ENCODE results near the gene QRICH1.

QRICH1 gene

DNA sequence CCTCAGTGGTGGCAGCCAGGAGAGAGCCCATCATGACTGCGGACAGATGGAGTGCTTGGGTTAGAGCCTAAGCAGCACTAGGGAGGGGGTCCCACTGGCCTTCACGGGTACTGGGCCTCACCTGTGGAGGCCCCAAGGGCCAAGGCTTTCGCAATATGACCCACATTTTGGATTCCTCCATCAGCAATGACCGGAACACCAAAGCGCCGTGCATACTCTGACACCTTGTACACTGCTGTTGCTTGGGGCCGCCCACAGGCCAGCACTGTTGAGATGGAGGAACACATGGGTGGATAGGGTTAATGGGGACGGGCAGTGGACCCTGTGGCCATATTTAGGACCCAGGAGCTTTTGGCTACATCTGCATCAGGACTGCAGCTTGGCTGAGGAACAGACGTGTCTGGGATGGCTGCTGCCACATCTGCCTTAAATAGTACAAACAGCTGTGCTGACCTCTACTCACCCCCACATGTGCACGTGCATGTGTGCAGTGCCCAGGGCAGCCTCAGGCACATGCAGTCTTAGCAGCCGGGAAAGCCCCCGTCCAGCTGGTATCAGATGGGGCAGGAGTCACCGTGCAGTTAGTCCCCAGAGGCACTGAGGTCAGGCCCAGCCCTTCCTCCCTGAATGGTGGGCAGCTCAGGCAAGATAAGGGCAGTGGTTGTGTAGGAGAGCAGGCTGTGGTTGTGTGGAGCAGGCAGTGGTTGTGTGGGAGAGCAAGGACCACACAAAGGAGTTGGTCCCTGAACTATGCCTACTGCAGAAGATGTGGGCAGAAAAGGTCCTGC lies 68.7 kb downstream of the QRICH1 start:
- Histone ChIP-seq H3K9ac (peak overlapping the region; percentile 16 to 100 (median 98); a peak in 16 of 22 replicates), H3K36me3 (peaks cover 51 to 62% (median 58%) of the 10 kb centered on the region in 11 experiments), H3K4me2 (peak overlapping the region; percentile 20 to 100 (median 99)), H3K4me3 (peak overlapping the region in 7 of 10 experiments; percentile 3 to 36 (median 26); a peak in 8 of 20 replicates), H3K27me3 (no peaks in the 10 kb centered on the region), H3K27ac (peak overlapping the region in 8 of 11 experiments; percentile 3 to 99 (median 26); a peak in 12 of 22 replicates), H4K20me1 (peaks cover 6 to 62% (median 48%) of the 10 kb centered on the region in 11 experiments; a peak in 19 of 22 replicates), H3K4me1 (peaks cover 64 to 73% (median 66%) of the 10 kb centered on the region in 10 experiments), H3K9me3 (replicated peaks in 1 of 11) (no peaks in the 10 kb centered on the region)
- no peak for TF ChIP-seq Cebpa-rat (IDR thresholded peaks at IDR 0.05)

DNA sequence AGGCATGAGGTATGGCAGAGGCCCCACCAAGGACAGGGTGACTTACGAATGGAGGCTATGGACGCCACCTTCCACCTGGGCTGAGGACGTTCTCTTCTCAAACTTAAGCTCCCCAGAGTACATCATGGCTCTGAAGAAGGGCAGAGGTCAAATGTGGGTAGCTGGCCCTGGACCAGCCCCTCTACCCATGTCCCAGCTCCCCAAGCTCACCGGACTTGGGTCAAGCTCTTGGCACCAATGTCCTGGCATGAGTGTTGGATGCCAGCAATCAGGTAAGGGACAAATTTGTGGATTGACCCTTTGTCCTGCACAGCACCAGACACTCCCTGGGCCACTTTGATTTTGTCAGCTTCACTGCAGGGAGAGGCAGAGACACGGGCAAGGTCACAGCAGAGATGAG lies 69.4 kb downstream of the QRICH1 start:
- Histone ChIP-seq H3K27ac (peak overlapping the region in 5 of 11 experiments; percentile 5 to 99 (median 56); a peak in 5 of 22 replicates), H3K4me2 (peak overlapping the region; percentile 96 to 100 (median 99); a peak in 21 of 22 replicates), H3K9me3 (replicated peaks in 1 of 11) (no peaks in the 10 kb centered on the region), H3K4me1 (peaks cover 66 to 71% (median 67%) of the 10 kb centered on the region in 10 experiments), H4K20me1 (peaks cover 6 to 62% (median 45%) of the 10 kb centered on the region in 11 experiments; a peak in 19 of 22 replicates), H3K4me3 (peak overlapping the region in 4 of 10 experiments; percentile 3 to 36 (median 13); a peak in 4 of 20 replicates), H3K9ac (peak overlapping the region in 10 of 11 experiments; percentile 16 to 100 (median 99); a peak in 16 of 22 replicates), H3K27me3 (no peaks in the 10 kb centered on the region), H3K36me3 (peaks cover 47 to 55% (median 53%) of the 10 kb centered on the region in 11 experiments)
- TF ChIP-seq Cebpa-rat (IDR thresholded peaks at IDR 0.05) = no peak

DNA sequence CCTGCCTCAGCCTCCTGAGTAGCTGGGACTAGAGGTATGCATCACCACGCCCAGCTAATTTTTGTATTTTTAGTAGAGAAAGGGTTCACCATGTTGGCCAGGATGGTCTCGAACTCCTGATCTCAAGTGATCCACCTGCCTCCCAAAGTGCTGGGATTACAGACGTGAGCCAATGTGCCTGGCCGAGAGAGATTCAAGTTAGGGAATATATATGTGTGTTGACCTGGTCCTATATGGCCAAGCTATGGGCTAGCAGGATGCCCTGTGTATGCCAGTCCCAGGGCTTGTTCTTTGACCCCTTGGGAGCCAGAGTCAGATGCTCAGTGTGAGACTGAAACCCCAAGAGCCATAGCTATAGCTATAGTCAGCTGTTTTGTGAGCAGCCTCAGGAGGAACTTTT lies 70.1 kb downstream of the QRICH1 start:
- H3K9me3 ChIP-seq (replicated peaks in 1 of 11) = no peaks in the 10 kb centered on the region
- peak overlapping the region; percentile 96 to 100 (median 99) for H3K4me2 ChIP-seq
- peak overlapping the region; percentile 11 to 100 (median 99); a peak in 15 of 22 replicates for H3K9ac ChIP-seq
- H3K27me3 ChIP-seq = no peaks in the 10 kb centered on the region
- H3K27ac ChIP-seq = peak overlapping the region in 3 of 11 experiments; percentile 3 to 99 (median 56); a peak in 2 of 22 replicates
- H3K36me3 ChIP-seq = peaks cover 47 to 55% (median 53%) of the 10 kb centered on the region in 11 experiments
- H4K20me1 ChIP-seq = peaks cover 6 to 62% (median 45%) of the 10 kb centered on the region in 11 experiments; a peak in 19 of 22 replicates
- H3K4me1 ChIP-seq = peaks cover 70 to 75% (median 71%) of the 10 kb centered on the region in 10 experiments
- H3K4me3 ChIP-seq = peak overlapping the region in 7 of 10 experiments; percentile 16 to 97 (median 91); a peak in 10 of 20 replicates
- TF ChIP-seq Cebpa-rat (IDR thresholded peaks at IDR 0.05) = no peak

DNA sequence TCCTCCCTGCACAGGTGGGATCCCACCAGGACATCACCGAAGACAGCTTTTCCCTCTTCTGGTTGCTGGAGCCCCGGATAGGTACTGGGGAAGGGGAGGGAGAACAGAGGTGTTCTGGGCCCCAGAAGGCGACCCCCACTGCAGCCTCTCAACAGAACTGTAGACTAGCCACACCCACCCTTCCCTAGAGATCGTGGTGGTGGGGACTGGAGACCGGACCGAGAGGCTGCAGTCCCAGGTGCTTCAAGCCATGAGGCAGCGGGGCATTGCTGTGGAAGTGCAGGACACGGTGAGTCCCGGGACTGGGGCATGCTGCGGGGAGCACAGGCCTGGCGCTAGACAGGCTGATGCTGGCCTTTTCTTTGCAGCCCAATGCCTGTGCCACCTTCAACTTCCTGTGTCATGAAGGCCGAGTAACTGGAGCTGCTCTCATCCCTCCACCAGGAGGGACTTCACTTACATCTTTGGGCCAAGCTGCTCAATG lies 71.1 kb downstream of the QRICH1 start:
- Histone ChIP-seq H4K20me1 (peaks cover 6 to 56% (median 47%) of the 10 kb centered on the region in 11 experiments; a peak in 20 of 22 replicates), H3K9ac (peak overlapping the region; percentile 98 to 100 (median 99)), H3K4me2 (peak overlapping the region; percentile 96 to 100 (median 99)), H3K4me3 (peak overlapping the region; percentile 74 to 99 (median 92)), H3K9me3 (replicated peaks in 1 of 11) (no peaks in the 10 kb centered on the region), H3K36me3 (peaks cover 47 to 51% (median 49%) of the 10 kb centered on the region in 11 experiments), H3K4me1 (peaks cover 60 to 70% (median 65%) of the 10 kb centered on the region in 10 experiments), H3K27ac (peak overlapping the region; percentile 96 to 100 (median 99)), H3K27me3 (no peaks in the 10 kb centered on the region)
- no peak for TF ChIP-seq Cebpa-rat (IDR thresholded peaks at IDR 0.05)

DNA sequence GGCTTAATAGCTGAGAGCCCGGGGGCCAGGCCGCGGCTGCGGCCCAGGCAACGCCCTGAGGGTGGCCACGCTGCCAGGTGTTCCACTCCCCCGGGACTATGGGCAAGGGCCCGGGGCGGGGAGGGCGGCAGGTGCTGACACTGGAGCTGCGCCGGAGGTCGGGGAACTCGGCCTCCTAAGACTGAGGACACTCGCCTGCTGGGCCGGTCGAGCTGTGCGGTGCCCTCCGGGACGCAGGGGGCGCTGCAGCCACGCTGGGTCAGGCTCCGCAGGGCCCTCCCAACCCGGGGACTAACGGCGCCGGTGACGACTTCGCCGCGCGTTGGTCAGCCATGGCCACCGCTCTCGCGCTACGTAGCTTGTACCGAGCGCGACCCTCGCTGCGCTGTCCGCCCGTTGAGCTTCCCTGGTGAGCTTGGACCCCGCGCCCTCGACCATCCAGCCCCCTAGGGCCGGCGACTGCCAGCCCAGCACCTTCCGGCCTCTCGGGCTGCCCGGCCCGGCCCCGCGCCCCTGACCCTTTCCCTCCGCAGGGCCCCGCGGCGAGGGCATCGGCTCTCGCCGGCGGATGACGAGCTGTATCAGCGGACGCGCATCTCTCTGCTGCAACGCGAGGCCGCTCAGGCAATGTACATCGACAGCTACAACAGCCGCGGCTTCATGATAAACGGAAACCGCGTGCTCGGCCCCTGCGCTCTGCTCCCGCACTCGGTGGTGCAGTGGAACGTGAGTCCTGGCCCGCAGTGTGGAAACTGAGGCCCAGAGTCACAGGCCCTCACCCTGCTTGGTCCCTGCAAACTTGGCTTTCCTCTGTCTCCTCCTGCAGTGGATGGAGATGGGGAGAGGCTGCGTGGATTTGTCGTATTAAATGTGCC lies 71.8 kb downstream of the QRICH1 start, which contains the start of gene NDUFAF3:
Gene NDUFAF3, plus strand, starts transcription at position 309 of the 875 bp plus-strand sequence. Its CDS starts 24 bp downstream, at position 333.
- H4K20me1 ChIP-seq = peaks cover 6 to 56% (median 53%) of the 10 kb centered on the region in 11 experiments; a peak in 20 of 22 replicates
- H3K36me3 ChIP-seq = peaks cover 42 to 45% (median 43%) of the 10 kb centered on the region in 11 experiments
- H3K4me2 ChIP-seq = peak within 1 kb of the TSS; percentile 96 to 100 (median 99)
- TF ChIP-seq Cebpa-rat (IDR thresholded peaks at IDR 0.05) = no peak
- peak within 1 kb of the TSS; percentile 98 to 100 (median 99) for H3K9ac ChIP-seq
- H3K4me1 ChIP-seq = peaks cover 60 to 70% (median 65%) of the 10 kb centered on the region in 10 experiments
- H3K9me3 ChIP-seq (replicated peaks in 1 of 11) = no peaks in the 10 kb centered on the region
- H3K4me3 ChIP-seq = peak within 1 kb of the TSS; percentile 74 to 99 (median 92)
- no peaks in the 10 kb centered on the region for H3K27me3 ChIP-seq
- H3K27ac ChIP-seq = peak within 1 kb of the TSS; percentile 96 to 100 (median 99)

DNA sequence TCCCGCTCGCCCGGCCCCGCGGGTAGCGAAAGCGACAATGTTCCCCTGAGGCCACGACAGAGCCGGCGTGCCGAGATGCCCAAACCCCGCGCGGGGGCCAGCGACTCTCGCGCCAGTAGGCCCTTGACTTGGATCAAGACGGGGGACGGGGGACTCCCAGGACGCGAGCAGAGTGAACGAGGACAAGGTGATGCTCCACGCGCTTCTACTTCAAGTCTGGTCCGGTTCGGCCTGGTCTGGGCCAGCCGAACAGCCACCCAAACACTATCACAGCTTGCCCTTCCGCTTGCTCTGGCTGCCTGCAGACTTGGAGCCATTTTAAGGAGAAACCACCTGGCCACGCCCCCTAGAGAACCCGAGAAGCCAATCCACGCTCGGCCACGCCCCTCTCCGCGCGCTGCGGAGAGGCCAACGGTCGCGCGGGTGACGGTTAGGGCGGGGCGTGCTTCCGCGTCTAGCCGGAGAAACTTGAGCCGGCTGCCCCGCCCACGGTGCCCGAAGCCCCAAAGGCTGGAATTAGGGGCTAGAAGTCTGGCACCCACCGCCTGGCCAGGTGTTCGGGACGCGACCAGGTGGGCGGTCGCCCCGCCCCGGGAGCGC lies 72.6 kb downstream of the QRICH1 start:
- TF ChIP-seq Cebpa-rat (IDR thresholded peaks at IDR 0.05) = no peak
- H3K27me3 ChIP-seq = no peaks in the 10 kb centered on the region
- peaks cover 60 to 70% (median 65%) of the 10 kb centered on the region in 10 experiments for H3K4me1 ChIP-seq
- peaks cover 6 to 56% (median 53%) of the 10 kb centered on the region in 11 experiments; a peak in 20 of 22 replicates for H4K20me1 ChIP-seq
- H3K9me3 ChIP-seq (replicated peaks in 1 of 11) = no peaks in the 10 kb centered on the region
- H3K4me2 ChIP-seq = peak overlapping the region; percentile 96 to 100 (median 99)
- H3K4me3 ChIP-seq = peak overlapping the region; percentile 74 to 99 (median 92)
- H3K27ac ChIP-seq = peak overlapping the region; percentile 96 to 100 (median 99)
- peak overlapping the region; percentile 98 to 100 (median 99) for H3K9ac ChIP-seq
- peaks cover 38 to 45% (median 41%) of the 10 kb centered on the region in 11 experiments for H3K36me3 ChIP-seq

DNA sequence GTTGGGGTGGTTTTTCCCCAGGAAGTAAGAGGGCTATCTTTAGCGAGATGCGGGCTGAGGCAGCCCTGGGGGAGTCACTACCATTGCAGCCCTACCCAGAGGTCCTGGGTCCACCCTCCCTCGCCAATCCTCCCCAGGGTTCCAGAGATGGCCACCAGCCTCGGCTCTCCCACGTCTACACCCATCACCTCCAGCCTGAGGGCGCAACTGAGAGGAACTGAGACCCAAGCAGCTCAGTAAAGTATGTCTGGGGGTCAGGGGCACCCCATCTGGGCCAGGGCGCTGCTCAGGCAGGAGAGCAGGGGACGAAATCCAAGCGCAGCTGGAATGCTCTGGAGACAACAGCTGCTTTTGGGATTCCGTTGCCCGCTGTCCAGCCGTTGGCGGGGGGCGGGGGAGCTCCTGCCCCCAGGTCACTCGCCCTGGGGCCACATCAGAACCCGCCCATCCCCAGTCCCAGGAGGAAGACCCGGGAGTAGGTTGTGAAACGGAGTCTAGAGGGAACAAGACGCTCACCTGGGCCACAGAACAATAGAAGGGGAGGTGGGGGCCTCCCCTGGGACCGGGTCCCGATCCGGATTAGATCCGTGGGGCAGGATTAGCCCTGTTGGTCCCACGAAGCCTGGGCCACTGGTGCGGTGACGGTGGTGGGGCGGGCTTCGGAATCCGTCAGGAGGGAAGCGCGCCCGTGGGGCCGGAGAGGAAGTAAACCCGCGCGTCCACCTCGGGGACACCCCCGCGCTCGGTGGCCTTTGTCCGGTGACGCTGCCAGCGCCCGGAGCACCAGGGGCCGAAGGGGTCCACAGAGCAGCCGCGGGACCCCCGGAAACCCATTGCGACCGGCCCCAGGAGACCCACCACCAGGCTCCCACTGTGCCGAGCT lies 73.3 kb downstream of the QRICH1 start:
- H3K9me3 ChIP-seq (replicated peaks in 1 of 11) = no peaks in the 10 kb centered on the region
- TF ChIP-seq Cebpa-rat (IDR thresholded peaks at IDR 0.05) = no peak

More for the DNA sequence above, 73.3 kb downstream of the QRICH1 start:
- peaks cover 3 to 56% (median 53%) of the 10 kb centered on the region in 11 experiments; a peak in 20 of 22 replicates for H4K20me1 ChIP-seq
- peak overlapping the region; percentile 74 to 99 (median 92) for H3K4me3 ChIP-seq
- H3K4me2 ChIP-seq = peak overlapping the region; percentile 96 to 100 (median 99)
- no peaks in the 10 kb centered on the region for H3K27me3 ChIP-seq
- H3K9ac ChIP-seq = peak overlapping the region; percentile 98 to 100 (median 99)
- peaks cover 38 to 45% (median 41%) of the 10 kb centered on the region in 11 experiments for H3K36me3 ChIP-seq
- H3K27ac ChIP-seq = peak overlapping the region; percentile 96 to 100 (median 99)
- peaks cover 55 to 68% (median 61%) of the 10 kb centered on the region in 10 experiments for H3K4me1 ChIP-seq
